GM23338 (cell line): ENCODE results near the gene WNT11. TPM values are rescaled to one million over a fixed set of nuclear protein-coding genes. Genes with fewer than 3 reads are reported as not detected.
A peak's percentile ranks its signal among the peaks of the same experiment; 100 is the strongest.

Source experiments
- ATAC-seq: fragments of 200-7000 bp; cut with Tn5 transposase; 3 replicates; pipeline ENCODE4 v1.9.1; 2020
- DNase-seq: peaks from one replicate; pipeline ENCODE4 v3.0.0-alpha.2; 2015; ENCODE audit warnings: low spot score
- H2AFZ ChIP-seq: fragments of 200-600 bp; sonication (generic); 2 replicates; pipeline ENCODE4 v1.8.0; 2016; ENCODE audit warnings: antibody characterized with exemption, mild to moderate bottlenecking, moderate library complexity
- H3F3A ChIP-seq: fragments of 200-600 bp; sonication (generic); replicated peaks from 2 replicates; pipeline ENCODE4 v1.8.0; 2017; ENCODE audit warnings: antibody characterized with exemption, mixed run types, low read depth
- H3K27ac ChIP-seq: fragments of 200-600 bp; sonication (generic); 2 replicates; pipeline ENCODE4 v1.6.1; 2016; ENCODE audit warnings: low read depth
- H3K27me3 ChIP-seq: fragments of 200-600 bp; sonication (generic); 2 replicates; pipeline ENCODE4 v1.8.0; 2016; ENCODE audit warnings: mild to moderate bottlenecking, mixed run types, moderate library complexity; ENCODE audit not compliant: insufficient read depth
- H3K36me3 ChIP-seq: fragments of 200-600 bp; sonication (generic); 2 replicates; pipeline ENCODE4 v1.8.0; 2016; ENCODE audit warnings: mild to moderate bottlenecking; ENCODE audit not compliant: insufficient read depth
- H3K4me1 ChIP-seq: fragments of 200-600 bp; sonication (generic); 2 replicates; pipeline ENCODE4 v1.8.0; 2016; ENCODE audit warnings: mild to moderate bottlenecking, moderate library complexity; ENCODE audit not compliant: insufficient read depth
- H3K4me2 ChIP-seq: fragments of 200-600 bp; sonication (generic); 2 replicates; pipeline ENCODE4 v1.7.1; 2017; ENCODE audit warnings: mixed run types
- H3K4me3 ChIP-seq: fragments of 200-600 bp; sonication (generic); 2 replicates; pipeline ENCODE4 v1.6.1; 2016; ENCODE audit warnings: mixed run types
- H3K79me2 ChIP-seq: fragments of 200-600 bp; sonication (generic); replicated peaks from 2 replicates; pipeline ENCODE4 v1.8.0; 2017; ENCODE audit warnings: mild to moderate bottlenecking; ENCODE audit not compliant: insufficient read depth
- H3K9me2 ChIP-seq: fragments of 200-600 bp; sonication (generic); 2 replicates; pipeline ENCODE4 v1.8.0; 2017; ENCODE audit not compliant: insufficient read depth
- H4K20me1 ChIP-seq: fragments of 200-600 bp; sonication (generic); replicated peaks from 2 replicates; pipeline ENCODE4 v1.8.0; 2017; ENCODE audit warnings: mild to moderate bottlenecking; ENCODE audit not compliant: insufficient read depth
- H3K27ac Mint-ChIP-seq: 2 replicates; pipeline ENCODE4 v1.8.0; 2020; ENCODE audit warnings: inconsistent platforms, mild to moderate bottlenecking, moderate library complexity, mixed read lengths
- H3K27me3 Mint-ChIP-seq: 3 replicates; pipeline ENCODE4 v1.8.0; 2022; ENCODE audit warnings: low read depth, mild to moderate bottlenecking, moderate library complexity, mixed read lengths, inconsistent platforms; ENCODE audit not compliant: insufficient read depth, poor library complexity
- H3K36me3 Mint-ChIP-seq: 3 replicates; pipeline ENCODE4 v1.8.0; 2021; ENCODE audit warnings: low read depth, mild to moderate bottlenecking, inconsistent platforms, moderate library complexity, mixed read lengths
- H3K4me1 Mint-ChIP-seq: 3 replicates; pipeline ENCODE4 v1.8.0; 2020; ENCODE audit warnings: mild to moderate bottlenecking, inconsistent platforms, mixed read lengths
- H3K4me3 Mint-ChIP-seq: 3 replicates; pipeline ENCODE4 v1.8.0; 2021; ENCODE audit warnings: moderate library complexity, mild to moderate bottlenecking, inconsistent platforms, mixed read lengths
- H3K9me3 Mint-ChIP-seq: 3 replicates; pipeline ENCODE4 v1.8.0; 2020; ENCODE audit warnings: moderate library complexity, mild to moderate bottlenecking, inconsistent platforms, mixed read lengths
- CREB1 ChIP-seq: fragments of 250-450 bp; sonication (Bioruptor Pico); IDR thresholded peaks from 2 replicates; pipeline ENCODE4 v1.5.0; 2020; ENCODE audit warnings: low read depth, mild to moderate bottlenecking, moderate library complexity
- EZH2 ChIP-seq: fragments of 200-600 bp; sonication (generic); IDR thresholded peaks from one replicate; pipeline ENCODE4 v1.8.0; 2017; ENCODE audit warnings: antibody characterized with exemption, mild to moderate bottlenecking, low read depth; ENCODE audit not compliant: unreplicated experiment
- JUNB ChIP-seq: IDR thresholded peaks from one replicate; pipeline ENCODE4 v1.6.1; 2016; ENCODE audit warnings: antibody characterized with exemption; ENCODE audit not compliant: unreplicated experiment
- NANOG ChIP-seq: IDR thresholded peaks from 2 replicates; pipeline ENCODE4 v1.6.1; 2016; ENCODE audit warnings: antibody characterized with exemption, borderline replicate concordance
- ZNF114 ChIP-seq: fragments of 250-450 bp; sonication (Bioruptor Pico); IDR thresholded peaks from 2 replicates; pipeline ENCODE4 v1.5.0; 2020; ENCODE audit warnings: mild to moderate bottlenecking, moderate library complexity
- ZNF331 ChIP-seq: fragments of 250-450 bp; sonication (Bioruptor Pico); IDR thresholded peaks from 2 replicates; pipeline ENCODE4 v1.5.0; 2020; ENCODE audit warnings: low read depth, mild to moderate bottlenecking, moderate library complexity
- polyA plus RNA-seq: library from polyadenylated mRNA; unstranded; fragments of >200 nt; fragmentation: Nextera tagmentation; extraction: Ambion mirVana; gene quantifications from 2 replicates; pipeline ENCODE4 v1.2.1, GENCODE V29; 2016
- total RNA-seq: library from RNA; depleted of rRNA; stranded (reverse); fragments of >200 nt; shearing (Covaris generic); gene quantifications from 2 replicates; pipeline ENCODE4 v1.2.3, GENCODE V29; 2014
- TF ChIP-seq, protein P1 (sequence below), 2 experiments: fragments of 200-600 bp in 1 of 2; sonication (generic) in 1 of 2; conservative IDR thresholded peaks; 2 replicates each; pipeline versions ENCODE4 v1.5.1 to v1.6.1; 2016 to 2017; ENCODE audit warnings: antibody characterized with exemption in 2 of 2, low read depth in 2 of 2, mild to moderate bottlenecking in 2 of 2, moderate library complexity in 1 of 2
- TF ChIP-seq, protein P2 (sequence below): IDR thresholded peaks from 2 replicates; pipeline ENCODE4 v1.6.1; 2016; ENCODE audit warnings: antibody characterized with exemption
- TF ChIP-seq, protein P3 (sequence below): fragments of 250-450 bp; sonication (Bioruptor Pico); IDR thresholded peaks from 2 replicates; pipeline ENCODE4 v1.5.0; 2020; ENCODE audit warnings: mild to moderate bottlenecking, moderate library complexity

The WNT11 gene
- total and polyA plus RNA-seq, 2 experiments from 2014 or later, result 0.44 to 0.56 TPM

DNA sequence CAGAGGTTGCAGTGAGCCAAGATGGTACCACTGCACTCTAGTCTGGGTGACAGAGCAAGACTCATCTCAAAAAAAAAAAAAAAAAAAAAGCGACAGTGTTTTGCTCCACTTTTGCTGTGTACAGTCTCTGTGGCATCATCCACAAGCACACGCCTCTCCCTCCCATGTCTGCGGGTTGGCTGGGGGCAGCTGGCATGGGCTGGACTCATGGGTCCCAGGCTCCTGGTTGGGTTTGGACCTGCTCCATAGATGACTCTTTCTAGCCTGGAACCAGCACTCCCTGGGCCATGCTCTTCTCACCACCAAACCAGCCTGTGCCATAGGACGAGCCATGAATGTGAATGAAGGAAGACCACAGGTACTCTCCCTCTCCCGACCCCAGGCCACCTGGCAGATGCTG is 7.9 kb upstream of the WNT11 start:
- no peak for DNase-seq
- Mint-ChIP-seq H3K4me1 (peaks cover 27% of the 10 kb centered on the region), H3K9me3 (no peaks in the 10 kb centered on the region), H3K4me3 (no peak overlapping the region), H3K27me3 (peaks cover 55% of the 10 kb centered on the region), H3K36me3 (no peaks in the 10 kb centered on the region), H3K27ac (no peak overlapping the region)
- H3K9me2 ChIP-seq, result no peaks in the 10 kb centered on the region
- no peaks in the 10 kb centered on the region; the same call in 1 of the 2 replicates for H4K20me1 ChIP-seq
- no peaks in the 10 kb centered on the region for H3K79me2 ChIP-seq
- TF ChIP-seq CREB1 (CRISPR knock-in tag), result no peak
- no peak for TF ChIP-seq NANOG
- TF ChIP-seq EZH2, result no peak
- no peak for TF ChIP-seq JUNB
- TF ChIP-seq, protein P1, sequence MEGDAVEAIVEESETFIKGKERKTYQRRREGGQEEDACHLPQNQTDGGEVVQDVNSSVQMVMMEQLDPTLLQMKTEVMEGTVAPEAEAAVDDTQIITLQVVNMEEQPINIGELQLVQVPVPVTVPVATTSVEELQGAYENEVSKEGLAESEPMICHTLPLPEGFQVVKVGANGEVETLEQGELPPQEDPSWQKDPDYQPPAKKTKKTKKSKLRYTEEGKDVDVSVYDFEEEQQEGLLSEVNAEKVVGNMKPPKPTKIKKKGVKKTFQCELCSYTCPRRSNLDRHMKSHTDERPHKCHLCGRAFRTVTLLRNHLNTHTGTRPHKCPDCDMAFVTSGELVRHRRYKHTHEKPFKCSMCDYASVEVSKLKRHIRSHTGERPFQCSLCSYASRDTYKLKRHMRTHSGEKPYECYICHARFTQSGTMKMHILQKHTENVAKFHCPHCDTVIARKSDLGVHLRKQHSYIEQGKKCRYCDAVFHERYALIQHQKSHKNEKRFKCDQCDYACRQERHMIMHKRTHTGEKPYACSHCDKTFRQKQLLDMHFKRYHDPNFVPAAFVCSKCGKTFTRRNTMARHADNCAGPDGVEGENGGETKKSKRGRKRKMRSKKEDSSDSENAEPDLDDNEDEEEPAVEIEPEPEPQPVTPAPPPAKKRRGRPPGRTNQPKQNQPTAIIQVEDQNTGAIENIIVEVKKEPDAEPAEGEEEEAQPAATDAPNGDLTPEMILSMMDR (conservative IDR thresholded peaks at IDR 0.05; ENCODE audit: low read depth in 2 of 2), result no peak
- no peak for ATAC-seq
- H3K4me2 ChIP-seq, result no peak overlapping the region
- H3K4me1 ChIP-seq, result peaks cover 10% of the 10 kb centered on the region; the same call in 1 of the 2 replicates
- H3F3A ChIP-seq, result no peaks in the 10 kb centered on the region
- H2AFZ ChIP-seq, result no peak overlapping the region
- no peak overlapping the region for H3K27ac ChIP-seq
- H3K27me3 ChIP-seq, result peaks cover 41% of the 10 kb centered on the region
- no peaks in the 10 kb centered on the region for H3K36me3 ChIP-seq
- H3K4me3 ChIP-seq, result no peak overlapping the region

DNA sequence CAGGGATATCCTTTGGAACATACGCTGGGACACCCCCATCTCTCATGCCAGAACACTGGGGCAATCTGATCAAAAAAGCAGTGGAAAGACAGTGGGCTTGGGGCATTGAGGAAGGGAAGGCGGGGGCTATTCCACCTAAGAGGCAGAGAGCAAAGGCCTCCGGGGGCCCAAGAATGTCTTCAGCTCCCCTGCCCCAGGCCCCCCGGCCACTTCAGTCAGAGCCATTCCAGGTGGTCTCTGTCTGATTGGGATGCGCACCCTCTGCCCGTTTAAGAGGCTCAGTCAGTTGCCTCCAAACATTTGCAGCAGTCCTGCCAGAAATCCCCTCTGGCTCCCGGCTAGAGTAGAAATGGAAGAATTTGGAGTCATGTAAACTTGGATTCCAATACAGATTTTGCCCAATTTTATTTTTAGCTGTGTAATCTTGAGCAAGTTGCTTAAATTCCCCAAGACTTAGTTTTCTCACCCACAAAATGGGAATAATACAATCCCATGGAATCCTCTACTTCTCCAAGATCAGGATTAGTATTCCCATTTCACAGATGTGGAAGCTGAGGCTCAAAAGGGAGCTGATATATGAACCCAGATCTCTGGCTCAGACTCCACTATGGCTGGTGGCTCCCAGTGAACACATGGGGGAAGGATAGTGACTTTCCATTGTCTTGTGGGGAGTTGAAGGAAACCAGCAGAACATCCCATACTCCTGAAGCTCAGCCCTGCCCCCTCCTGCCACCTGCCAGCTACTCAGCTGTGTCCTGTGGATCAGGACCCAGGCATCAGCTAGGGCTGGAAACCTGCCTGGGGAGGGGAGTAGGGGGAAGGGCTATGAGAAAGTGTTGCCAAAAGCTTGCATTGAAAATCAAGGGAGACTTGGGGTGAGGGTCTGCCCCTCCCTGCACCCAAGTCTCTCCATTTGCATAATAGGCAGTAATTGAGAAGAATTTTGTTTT is 6.1 kb upstream of the WNT11 start:
- Mint-ChIP-seq H3K4me3 (no peak overlapping the region; the same call in 2 of the 3 replicates), H3K27ac (no peak overlapping the region), H3K9me3 (no peaks in the 10 kb centered on the region), H3K36me3 (no peaks in the 10 kb centered on the region), H3K4me1 (peaks cover 21% of the 10 kb centered on the region), H3K27me3 (peaks cover 66% of the 10 kb centered on the region)
- H3K4me1 ChIP-seq, result peaks cover 17% of the 10 kb centered on the region; the same call in 1 of the 2 replicates
- H3K27ac ChIP-seq, result no peak overlapping the region
- H3F3A ChIP-seq, result no peaks in the 10 kb centered on the region
- no peaks in the 10 kb centered on the region for H3K79me2 ChIP-seq
- no peak for ATAC-seq
- no peaks in the 10 kb centered on the region for H3K36me3 ChIP-seq
- no peak overlapping the region for H2AFZ ChIP-seq
- H4K20me1 ChIP-seq, result no peaks in the 10 kb centered on the region; the same call in 1 of the 2 replicates
- H3K4me2 ChIP-seq, result peak overlapping the region; percentile 96; the same call in 1 of the 2 replicates
- no peaks in the 10 kb centered on the region for H3K9me2 ChIP-seq
- peak overlapping the region; percentile 72 for H3K4me3 ChIP-seq
- DNase-seq, result no peak
- peaks cover 59% of the 10 kb centered on the region for H3K27me3 ChIP-seq
- TF ChIP-seq ZNF114 (CRISPR knock-in tag) (no peak), NANOG (no peak), EZH2 (peak; percentile 44), ZNF331 (CRISPR knock-in tag) (no peak)
- TF ChIP-seq, protein P2, sequence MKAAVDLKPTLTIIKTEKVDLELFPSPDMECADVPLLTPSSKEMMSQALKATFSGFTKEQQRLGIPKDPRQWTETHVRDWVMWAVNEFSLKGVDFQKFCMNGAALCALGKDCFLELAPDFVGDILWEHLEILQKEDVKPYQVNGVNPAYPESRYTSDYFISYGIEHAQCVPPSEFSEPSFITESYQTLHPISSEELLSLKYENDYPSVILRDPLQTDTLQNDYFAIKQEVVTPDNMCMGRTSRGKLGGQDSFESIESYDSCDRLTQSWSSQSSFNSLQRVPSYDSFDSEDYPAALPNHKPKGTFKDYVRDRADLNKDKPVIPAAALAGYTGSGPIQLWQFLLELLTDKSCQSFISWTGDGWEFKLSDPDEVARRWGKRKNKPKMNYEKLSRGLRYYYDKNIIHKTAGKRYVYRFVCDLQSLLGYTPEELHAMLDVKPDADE, result no peak
- TF ChIP-seq, protein P3, sequence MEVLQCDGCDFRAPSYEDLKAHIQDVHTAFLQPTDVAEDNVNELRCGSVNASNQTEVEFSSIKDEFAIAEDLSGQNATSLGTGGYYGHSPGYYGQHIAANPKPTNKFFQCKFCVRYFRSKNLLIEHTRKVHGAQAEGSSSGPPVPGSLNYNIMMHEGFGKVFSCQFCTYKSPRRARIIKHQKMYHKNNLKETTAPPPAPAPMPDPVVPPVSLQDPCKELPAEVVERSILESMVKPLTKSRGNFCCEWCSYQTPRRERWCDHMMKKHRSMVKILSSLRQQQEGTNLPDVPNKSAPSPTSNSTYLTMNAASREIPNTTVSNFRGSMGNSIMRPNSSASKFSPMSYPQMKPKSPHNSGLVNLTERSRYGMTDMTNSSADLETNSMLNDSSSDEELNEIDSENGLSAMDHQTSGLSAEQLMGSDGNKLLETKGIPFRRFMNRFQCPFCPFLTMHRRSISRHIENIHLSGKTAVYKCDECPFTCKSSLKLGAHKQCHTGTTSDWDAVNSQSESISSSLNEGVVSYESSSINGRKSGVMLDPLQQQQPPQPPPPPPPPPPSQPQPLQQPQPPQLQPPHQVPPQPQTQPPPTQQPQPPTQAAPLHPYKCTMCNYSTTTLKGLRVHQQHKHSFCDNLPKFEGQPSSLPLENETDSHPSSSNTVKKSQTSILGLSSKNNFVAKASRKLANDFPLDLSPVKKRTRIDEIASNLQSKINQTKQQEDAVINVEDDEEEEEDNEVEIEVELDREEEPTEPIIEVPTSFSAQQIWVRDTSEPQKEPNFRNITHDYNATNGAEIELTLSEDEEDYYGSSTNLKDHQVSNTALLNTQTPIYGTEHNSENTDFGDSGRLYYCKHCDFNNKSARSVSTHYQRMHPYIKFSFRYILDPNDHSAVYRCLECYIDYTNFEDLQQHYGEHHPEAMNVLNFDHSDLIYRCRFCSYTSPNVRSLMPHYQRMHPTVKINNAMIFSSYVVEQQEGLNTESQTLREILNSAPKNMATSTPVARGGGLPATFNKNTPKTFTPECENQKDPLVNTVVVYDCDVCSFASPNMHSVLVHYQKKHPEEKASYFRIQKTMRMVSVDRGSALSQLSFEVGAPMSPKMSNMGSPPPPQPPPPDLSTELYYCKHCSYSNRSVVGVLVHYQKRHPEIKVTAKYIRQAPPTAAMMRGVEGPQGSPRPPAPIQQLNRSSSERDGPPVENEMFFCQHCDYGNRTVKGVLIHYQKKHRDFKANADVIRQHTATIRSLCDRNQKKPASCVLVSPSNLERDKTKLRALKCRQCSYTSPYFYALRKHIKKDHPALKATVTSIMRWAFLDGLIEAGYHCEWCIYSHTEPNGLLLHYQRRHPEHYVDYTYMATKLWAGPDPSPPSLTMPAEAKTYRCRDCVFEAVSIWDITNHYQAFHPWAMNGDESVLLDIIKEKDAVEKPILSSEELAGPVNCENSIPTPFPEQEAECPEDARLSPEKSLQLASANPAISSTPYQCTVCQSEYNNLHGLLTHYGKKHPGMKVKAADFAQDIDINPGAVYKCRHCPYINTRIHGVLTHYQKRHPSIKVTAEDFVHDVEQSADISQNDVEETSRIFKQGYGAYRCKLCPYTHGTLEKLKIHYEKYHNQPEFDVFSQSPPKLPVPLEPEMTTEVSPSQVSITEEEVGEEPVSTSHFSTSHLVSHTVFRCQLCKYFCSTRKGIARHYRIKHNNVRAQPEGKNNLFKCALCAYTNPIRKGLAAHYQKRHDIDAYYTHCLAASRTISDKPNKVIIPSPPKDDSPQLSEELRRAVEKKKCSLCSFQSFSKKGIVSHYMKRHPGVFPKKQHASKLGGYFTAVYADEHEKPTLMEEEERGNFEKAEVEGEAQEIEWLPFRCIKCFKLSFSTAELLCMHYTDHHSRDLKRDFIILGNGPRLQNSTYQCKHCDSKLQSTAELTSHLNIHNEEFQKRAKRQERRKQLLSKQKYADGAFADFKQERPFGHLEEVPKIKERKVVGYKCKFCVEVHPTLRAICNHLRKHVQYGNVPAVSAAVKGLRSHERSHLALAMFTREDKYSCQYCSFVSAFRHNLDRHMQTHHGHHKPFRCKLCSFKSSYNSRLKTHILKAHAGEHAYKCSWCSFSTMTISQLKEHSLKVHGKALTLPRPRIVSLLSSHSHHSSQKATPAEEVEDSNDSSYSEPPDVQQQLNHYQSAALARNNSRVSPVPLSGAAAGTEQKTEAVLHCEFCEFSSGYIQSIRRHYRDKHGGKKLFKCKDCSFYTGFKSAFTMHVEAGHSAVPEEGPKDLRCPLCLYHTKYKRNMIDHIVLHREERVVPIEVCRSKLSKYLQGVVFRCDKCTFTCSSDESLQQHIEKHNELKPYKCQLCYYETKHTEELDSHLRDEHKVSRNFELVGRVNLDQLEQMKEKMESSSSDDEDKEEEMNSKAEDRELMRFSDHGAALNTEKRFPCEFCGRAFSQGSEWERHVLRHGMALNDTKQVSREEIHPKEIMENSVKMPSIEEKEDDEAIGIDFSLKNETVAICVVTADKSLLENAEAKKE (CRISPR knock-in tag), result no peak
